Activated CD8-positive, alpha-beta memory T cell treated with anti-CD3 and anti-CD28 coated beads, Interleukin-2, amount 10 ng/mL, durations not matched to agents 7 days and 5 days (primary cell): Measurements from ENCODE around the gene KCNG3. TPM values are rescaled to one million over a fixed set of nuclear protein-coding genes. Genes with fewer than 3 reads are reported as not detected.
A peak's percentile ranks its signal among the peaks of the same experiment; 100 is the strongest.

Experiments
- ATAC-seq: fragments of 150-1000 bp; cut with Tn5 transposase; one replicate; pipeline ENCODE4 v1.10.0; 2021; ENCODE audit warnings: moderate library complexity
- CTCF ChIA-PET: fragments of 350-600 bp; sonication (Branson Sonifier 250); formaldehyde crosslinking; loops from one replicate; lab custom pipeline; 2021; ENCODE audit warnings: antibody characterized with exemption; lab: Charles Lee
- DNase-seq: peaks from one replicate; pipeline ENCODE4 v3.0.0-alpha.2; 2020
- H3K27ac Mint-ChIP-seq: one replicate; pipeline ENCODE4 v1.8.0; 2021; ENCODE audit warnings: mild to moderate bottlenecking, mixed read lengths
- H3K27me3 Mint-ChIP-seq: one replicate; pipeline ENCODE4 v1.8.0; 2021; ENCODE audit warnings: mixed read lengths
- H3K36me3 Mint-ChIP-seq: one replicate; pipeline ENCODE4 v1.8.0; 2021; ENCODE audit warnings: mild to moderate bottlenecking, mixed read lengths
- H3K4me1 Mint-ChIP-seq: one replicate; pipeline ENCODE4 v1.8.0; 2021; ENCODE audit warnings: mixed read lengths
- H3K4me3 Mint-ChIP-seq: one replicate; pipeline ENCODE4 v1.8.0; 2021; ENCODE audit warnings: mild to moderate bottlenecking, moderate library complexity, mixed read lengths
- H3K9me3 Mint-ChIP-seq: one replicate; pipeline ENCODE4 v1.8.0; 2022; ENCODE audit warnings: low read depth, mixed read lengths
- total RNA-seq, 2 experiments: library from RNA; stranded (reverse); gene quantifications; one replicate each; pipeline ENCODE4 v1.2.3, GENCODE V29; 2021

The KCNG3 gene
- total RNA-seq, 2 experiments from 2014 or later, result not detected

DNA sequence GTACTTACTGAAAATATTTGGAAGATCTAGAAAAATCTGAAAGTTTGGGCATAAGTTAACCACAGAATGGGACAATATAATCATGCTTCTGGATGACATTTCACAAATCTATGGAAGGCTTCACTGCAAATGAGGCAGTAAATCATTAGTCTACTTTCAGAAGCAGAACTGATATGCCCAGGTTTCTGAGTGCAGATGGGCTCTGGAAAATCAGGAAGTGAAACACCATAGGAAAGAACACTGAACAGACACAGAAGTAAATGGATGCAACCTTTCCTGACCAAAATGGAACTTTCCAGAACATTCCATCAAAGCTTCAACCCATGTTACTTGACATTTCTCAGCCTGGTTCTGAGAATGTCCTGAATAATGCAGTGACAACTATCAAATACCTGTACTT, 55.1 kb downstream of the KCNG3 start:
- no peaks in the 10 kb centered on the region for H3K36me3 Mint-ChIP-seq
- DNase-seq (no peak), ATAC-seq (no peak)
- peaks cover 51% of the 10 kb centered on the region for H3K27me3 Mint-ChIP-seq
- H3K9me3 Mint-ChIP-seq, result no peaks in the 10 kb centered on the region
- no peaks in the 10 kb centered on the region for H3K4me1 Mint-ChIP-seq
- H3K4me3 Mint-ChIP-seq, result no peak overlapping the region
- CTCF ChIA-PET, result no interaction called here
- no peak overlapping the region for H3K27ac Mint-ChIP-seq

DNA sequence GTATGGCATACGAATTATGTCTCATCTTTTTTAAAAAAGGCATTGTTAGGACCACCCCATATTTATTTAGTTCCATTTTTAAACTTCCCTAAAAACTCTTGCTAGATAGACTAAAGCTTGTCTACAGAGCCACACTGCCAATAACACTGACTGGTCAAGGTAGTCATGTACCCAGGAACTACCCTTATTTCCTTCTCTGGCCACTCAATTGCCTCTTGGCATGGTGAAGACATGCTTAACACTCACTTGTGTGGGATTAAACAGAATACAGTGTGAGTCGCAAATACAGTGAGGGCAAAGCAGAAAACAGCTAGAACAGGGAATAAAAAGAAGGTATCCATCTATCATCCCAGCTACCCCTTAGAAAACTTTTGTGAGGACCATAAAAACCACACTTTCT, 57.4 kb downstream of the KCNG3 start:
- no peaks in the 10 kb centered on the region for H3K36me3 Mint-ChIP-seq
- no peaks in the 10 kb centered on the region for H3K4me1 Mint-ChIP-seq
- no peaks in the 10 kb centered on the region for H3K9me3 Mint-ChIP-seq
- CTCF ChIA-PET, result interaction anchor here (0.8 to 1.2 kb wide), 2 partner anchors 12 to 22 kb away, joined by 3 read pairs; no protein-coding TSS in a partner anchor
- ATAC-seq (no peak), DNase-seq (no peak)
- H3K27me3 Mint-ChIP-seq, result peaks cover 50% of the 10 kb centered on the region
- H3K4me3 Mint-ChIP-seq, result no peak overlapping the region
- H3K27ac Mint-ChIP-seq, result no peak overlapping the region

DNA sequence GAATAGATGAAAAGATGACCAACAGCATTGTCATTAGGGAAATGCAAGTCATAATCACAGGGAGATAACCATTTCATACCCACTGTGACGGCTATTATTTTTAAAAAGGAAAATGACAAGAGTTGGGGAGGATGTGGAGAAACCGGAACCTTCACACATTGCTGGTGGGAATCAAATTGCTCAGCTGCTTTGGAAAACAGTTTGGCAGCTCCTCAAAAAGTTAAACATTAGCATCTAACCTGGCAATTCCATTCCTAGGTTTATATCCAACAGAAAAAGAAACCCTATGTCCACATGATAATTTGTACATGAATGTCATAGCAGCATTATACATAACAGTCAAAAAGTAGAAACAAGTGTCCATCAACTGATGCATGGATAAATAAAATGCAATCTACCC, 58.2 kb downstream of the KCNG3 start:
- ATAC-seq, result no peak
- Mint-ChIP-seq H3K4me3 (no peak overlapping the region), H3K27ac (no peak overlapping the region), H3K9me3 (no peaks in the 10 kb centered on the region), H3K36me3 (no peaks in the 10 kb centered on the region), H3K27me3 (peaks cover 45% of the 10 kb centered on the region), H3K4me1 (no peaks in the 10 kb centered on the region)
- CTCF ChIA-PET, result interaction anchor here (0.8 to 1.2 kb wide), 2 partner anchors 12 to 21 kb away, joined by 3 read pairs; no protein-coding TSS in a partner anchor
- DNase-seq, result no peak

DNA sequence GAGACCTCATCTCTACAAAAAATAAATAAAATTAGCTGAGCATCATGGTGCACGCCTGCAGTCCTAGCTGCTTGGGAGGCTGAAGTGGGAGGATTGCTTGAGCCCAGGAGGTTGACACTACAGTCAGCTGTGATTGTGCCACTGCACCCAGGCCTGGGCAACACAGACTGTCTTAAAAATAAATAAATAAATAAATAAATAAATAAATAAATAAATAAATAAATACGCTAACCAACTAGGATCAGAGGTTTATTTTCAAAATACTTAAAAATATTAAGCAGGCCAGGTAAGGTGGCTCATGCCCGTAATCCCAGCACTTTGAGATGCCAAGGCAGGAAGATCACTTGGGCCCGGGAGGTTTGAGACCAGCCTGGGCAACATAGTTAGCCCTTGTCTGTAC, 63.6 kb downstream of the KCNG3 start:
- no peaks in the 10 kb centered on the region for H3K36me3 Mint-ChIP-seq
- no peak overlapping the region for H3K4me3 Mint-ChIP-seq
- CTCF ChIA-PET, result interaction anchor here (0.9 kb wide), 1 partner anchor 8 kb away, joined by 3 read pairs; no protein-coding TSS in a partner anchor
- H3K4me1 Mint-ChIP-seq, result no peaks in the 10 kb centered on the region
- no peak overlapping the region for H3K27ac Mint-ChIP-seq
- DNase-seq, result no peak
- no peak for ATAC-seq
- peaks cover 30% of the 10 kb centered on the region for H3K27me3 Mint-ChIP-seq
- H3K9me3 Mint-ChIP-seq, result no peaks in the 10 kb centered on the region

DNA sequence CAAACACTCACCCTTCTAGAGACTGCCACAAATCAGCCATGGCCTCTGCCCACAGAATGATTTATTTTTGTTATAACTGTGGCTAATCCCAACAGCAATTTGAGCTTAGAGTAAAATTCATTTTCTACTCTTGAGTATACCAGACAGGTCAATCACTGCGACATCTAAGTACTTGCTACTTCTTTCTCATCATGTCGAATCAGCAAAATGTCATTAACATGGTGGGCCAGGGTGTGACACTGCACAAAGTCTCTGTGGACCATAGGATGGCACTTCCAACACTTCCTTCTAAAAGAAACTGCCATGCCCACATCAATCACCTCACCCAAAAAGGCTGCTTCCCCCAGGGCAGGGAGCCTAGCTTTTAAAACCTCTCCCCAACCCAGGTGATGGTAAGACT, 64.4 kb downstream of the KCNG3 start:
- no peak for ATAC-seq
- no peak overlapping the region for H3K27ac Mint-ChIP-seq
- CTCF ChIA-PET, result no interaction called here
- no peak for DNase-seq
- H3K9me3 Mint-ChIP-seq, result no peaks in the 10 kb centered on the region
- peaks cover 25% of the 10 kb centered on the region for H3K27me3 Mint-ChIP-seq
- H3K4me1 Mint-ChIP-seq, result no peaks in the 10 kb centered on the region
- H3K4me3 Mint-ChIP-seq, result no peak overlapping the region
- no peaks in the 10 kb centered on the region for H3K36me3 Mint-ChIP-seq

DNA sequence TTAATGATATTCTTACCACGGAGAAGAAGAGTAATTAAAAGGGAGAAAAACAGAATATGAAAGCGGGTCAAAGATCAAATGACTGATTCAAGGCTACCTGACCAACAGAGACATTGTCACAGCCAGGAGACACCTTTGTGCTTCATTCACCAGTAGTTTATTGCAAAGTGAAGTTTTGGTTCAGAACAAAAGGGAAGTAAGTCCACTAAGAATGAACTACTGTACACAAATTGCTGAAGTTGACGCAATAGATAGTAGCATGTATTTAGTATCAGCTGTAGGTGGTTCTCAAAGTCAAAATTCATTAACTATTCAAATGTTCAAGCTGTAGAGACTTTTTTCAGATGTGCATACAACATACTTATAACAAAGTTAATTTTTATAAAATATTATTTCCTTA, 68.1 kb downstream of the KCNG3 start:
- H3K9me3 Mint-ChIP-seq, result no peaks in the 10 kb centered on the region
- no peak overlapping the region for H3K27ac Mint-ChIP-seq
- CTCF ChIA-PET, result no interaction called here
- H3K4me1 Mint-ChIP-seq, result peaks cover 8% of the 10 kb centered on the region
- DNase-seq, result no peak
- H3K27me3 Mint-ChIP-seq, result peaks cover 18% of the 10 kb centered on the region
- H3K36me3 Mint-ChIP-seq, result no peaks in the 10 kb centered on the region
- no peak for ATAC-seq
- H3K4me3 Mint-ChIP-seq, result no peak overlapping the region

DNA sequence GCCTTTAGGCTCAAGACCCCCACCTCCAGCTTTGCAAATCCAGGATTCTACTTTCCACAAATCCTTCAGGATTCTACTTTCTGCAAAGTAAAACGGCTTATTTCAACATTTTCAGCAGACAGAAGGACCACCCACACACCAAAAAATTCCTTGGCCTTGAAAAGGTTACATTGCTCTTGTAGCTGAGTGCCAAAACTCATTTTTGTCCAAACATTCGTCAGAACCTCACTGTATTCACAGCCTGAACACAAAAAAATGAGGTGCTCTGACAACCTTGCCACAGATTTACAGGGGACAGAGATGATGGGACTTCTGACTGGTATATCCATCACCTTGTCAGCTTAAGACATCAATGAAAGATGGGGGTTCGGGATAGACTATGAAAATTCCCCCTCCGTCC, 69.7 kb downstream of the KCNG3 start:
- Mint-ChIP-seq H3K36me3 (no peaks in the 10 kb centered on the region), H3K4me1 (peaks cover 12% of the 10 kb centered on the region), H3K4me3 (no peak overlapping the region), H3K9me3 (no peaks in the 10 kb centered on the region), H3K27me3 (peaks cover 18% of the 10 kb centered on the region), H3K27ac (no peak overlapping the region)
- CTCF ChIA-PET, result interaction anchor here (1.0 kb wide), 1 partner anchor 12 kb away, joined by 3 read pairs; no protein-coding TSS in a partner anchor
- DNase-seq (no peak), ATAC-seq (no peak)

DNA sequence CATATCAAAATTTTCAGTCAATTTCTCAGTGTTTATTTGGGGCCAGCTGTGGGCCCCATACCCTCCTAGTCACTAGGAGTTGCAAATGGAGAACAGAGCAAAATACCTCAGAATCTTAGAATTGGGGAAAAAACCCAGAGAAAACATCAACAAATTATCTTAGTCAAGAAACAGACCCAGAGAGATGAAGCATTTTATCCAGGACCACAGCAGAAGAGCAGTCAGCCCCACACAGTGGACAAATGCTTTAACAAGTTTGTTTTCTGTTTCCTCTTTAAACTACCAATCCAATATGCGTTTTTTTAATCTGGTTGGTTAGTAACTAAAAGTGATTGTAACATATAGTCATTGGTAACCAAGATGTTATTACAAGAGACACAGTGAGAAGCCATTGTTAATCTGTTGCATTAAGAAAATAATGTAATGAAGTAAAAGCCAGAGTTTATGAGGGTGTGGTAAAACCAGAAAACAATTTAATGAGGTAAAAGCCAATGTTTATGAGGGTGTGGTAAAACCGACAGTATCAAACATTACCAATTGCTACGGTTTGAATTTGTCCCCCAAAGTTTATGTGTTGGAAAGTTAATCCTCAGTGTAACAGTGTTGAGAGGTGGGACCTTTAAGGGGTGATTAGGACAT, 72.1 kb downstream of the KCNG3 start:
- ATAC-seq, result no peak
- DNase-seq, result no peak
- CTCF ChIA-PET, result interaction anchor here (1.5 kb wide), 1 partner anchor 9 kb away, joined by 3 read pairs; no protein-coding TSS in a partner anchor
- Mint-ChIP-seq H3K27me3 (peaks cover 15% of the 10 kb centered on the region), H3K9me3 (no peaks in the 10 kb centered on the region), H3K36me3 (no peaks in the 10 kb centered on the region), H3K4me3 (no peak overlapping the region), H3K27ac (no peak overlapping the region), H3K4me1 (peaks cover 16% of the 10 kb centered on the region)

DNA sequence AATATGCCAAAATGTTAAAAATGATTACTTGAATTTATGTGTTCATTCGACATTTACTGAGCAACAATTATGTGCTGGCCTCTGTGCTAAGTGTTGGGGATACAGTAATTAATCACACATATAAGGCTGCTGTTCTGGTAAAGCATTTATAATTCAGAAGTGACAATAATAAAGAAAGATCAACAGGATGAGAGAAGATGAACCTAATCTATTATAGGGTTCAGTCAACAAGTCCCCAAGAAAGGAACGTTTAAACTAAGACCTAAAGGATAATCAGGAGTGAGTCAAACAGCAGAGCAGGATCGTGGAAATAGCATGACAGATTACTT, 72.7 kb downstream of the KCNG3 start:
- no peaks in the 10 kb centered on the region for H3K36me3 Mint-ChIP-seq
- H3K27me3 Mint-ChIP-seq, result peaks cover 9% of the 10 kb centered on the region
- peaks cover 16% of the 10 kb centered on the region for H3K4me1 Mint-ChIP-seq
- H3K9me3 Mint-ChIP-seq, result no peaks in the 10 kb centered on the region
- no peak overlapping the region for H3K27ac Mint-ChIP-seq
- DNase-seq (no peak), ATAC-seq (peak; percentile 9)
- no peak overlapping the region for H3K4me3 Mint-ChIP-seq
- CTCF ChIA-PET, result interaction anchor here (1.5 kb wide), 1 partner anchor 9 kb away, joined by 3 read pairs; no protein-coding TSS in a partner anchor

DNA sequence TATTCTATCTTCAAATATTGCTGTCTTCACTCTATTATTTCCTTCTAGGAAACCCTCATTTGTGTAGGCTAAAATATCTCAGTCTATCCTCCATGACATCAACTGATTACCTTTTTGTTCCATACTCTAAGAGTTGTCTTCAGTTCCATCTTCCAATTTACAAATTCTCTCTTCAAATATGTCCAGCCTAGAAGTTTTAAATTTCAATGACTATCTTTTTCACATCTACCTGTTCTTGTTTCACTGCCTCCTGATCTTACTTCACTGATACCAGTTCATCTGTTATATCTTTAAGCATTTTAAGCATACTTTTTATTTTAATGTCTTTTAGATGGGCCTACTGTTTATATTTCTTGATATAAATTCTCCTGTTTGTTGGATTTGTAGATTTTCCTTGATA, 79.1 kb downstream of the KCNG3 start:
- H3K4me3 Mint-ChIP-seq, result no peak overlapping the region
- peaks cover 5% of the 10 kb centered on the region for H3K4me1 Mint-ChIP-seq
- CTCF ChIA-PET, result interaction anchor here (0.6 to 1.2 kb wide), 2 partner anchors 22 to 314 kb away, joined by 3 read pairs; no protein-coding TSS in a partner anchor
- peaks cover 3% of the 10 kb centered on the region for H3K36me3 Mint-ChIP-seq
- H3K9me3 Mint-ChIP-seq, result peaks cover 12% of the 10 kb centered on the region
- DNase-seq, result no peak
- H3K27me3 Mint-ChIP-seq, result peaks cover 2% of the 10 kb centered on the region
- ATAC-seq, result no peak
- H3K27ac Mint-ChIP-seq, result no peak overlapping the region

DNA sequence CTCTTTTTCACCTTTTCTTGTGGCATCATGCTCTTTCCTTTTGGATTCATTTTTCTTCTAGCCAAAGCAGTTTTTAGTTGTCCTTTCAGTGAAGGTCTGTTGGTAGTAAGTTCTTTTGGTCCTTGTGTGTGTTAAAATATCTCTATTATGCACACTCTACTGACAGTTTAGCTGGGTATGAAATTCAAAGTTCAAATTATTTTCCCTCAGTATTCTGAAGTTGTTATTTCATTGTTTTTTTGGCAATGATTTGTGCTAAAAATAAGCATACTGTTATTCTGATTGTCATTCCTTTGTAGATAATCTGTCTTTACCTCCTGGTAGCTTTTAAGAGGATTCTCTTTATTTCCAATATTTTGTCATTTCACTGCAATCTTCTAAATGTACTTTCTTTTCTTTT, 79.6 kb downstream of the KCNG3 start:
- CTCF ChIA-PET, result interaction anchor here (0.6 to 1.2 kb wide), 2 partner anchors 22 to 314 kb away, joined by 3 read pairs; no protein-coding TSS in a partner anchor
- ATAC-seq (no peak), DNase-seq (no peak)
- H3K36me3 Mint-ChIP-seq, result peaks cover 3% of the 10 kb centered on the region
- H3K4me3 Mint-ChIP-seq, result no peak overlapping the region
- peaks cover 2% of the 10 kb centered on the region for H3K27me3 Mint-ChIP-seq
- peaks cover 3% of the 10 kb centered on the region for H3K4me1 Mint-ChIP-seq
- H3K9me3 Mint-ChIP-seq, result peaks cover 12% of the 10 kb centered on the region
- no peak overlapping the region for H3K27ac Mint-ChIP-seq

DNA sequence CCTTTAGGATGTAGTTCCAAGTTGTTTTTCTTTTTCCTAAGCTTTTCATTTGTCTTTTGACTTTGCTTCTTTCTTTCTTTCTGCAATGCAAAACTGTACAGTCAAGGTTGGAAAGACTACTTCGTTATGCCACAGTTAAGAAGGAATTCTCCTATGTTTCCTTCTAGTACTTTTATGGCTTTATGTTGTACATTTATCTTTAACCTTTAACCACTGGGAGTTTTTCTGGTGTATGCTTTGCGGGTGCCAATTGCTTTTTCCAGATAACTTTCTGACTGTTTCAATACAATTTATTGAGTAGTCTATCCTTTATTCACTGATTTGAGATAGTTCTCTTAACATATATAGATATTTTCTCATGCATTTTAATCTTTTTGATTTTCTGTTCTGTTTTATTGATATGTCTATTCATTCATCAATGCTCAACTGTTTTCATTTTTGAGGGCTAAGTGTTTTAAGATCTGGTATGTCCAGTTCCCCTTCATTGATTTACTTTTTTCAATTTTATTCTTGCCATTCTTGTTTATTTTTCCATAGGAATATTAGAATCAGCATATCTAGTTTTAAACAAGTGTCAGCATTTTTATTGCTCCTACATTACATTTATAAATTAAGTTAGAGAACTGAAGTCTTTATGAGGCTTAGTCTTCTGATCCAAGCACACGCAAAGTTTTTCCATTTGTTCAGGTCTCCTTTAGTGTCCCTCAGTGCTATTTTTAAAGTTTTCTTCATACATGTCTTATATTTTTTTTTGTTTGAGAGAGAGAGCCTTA, 82.9 kb downstream of the KCNG3 start:
- Mint-ChIP-seq H3K27ac (no peak overlapping the region), H3K27me3 (peaks cover 2% of the 10 kb centered on the region), H3K4me3 (no peak overlapping the region), H3K9me3 (peaks cover 12% of the 10 kb centered on the region), H3K4me1 (no peaks in the 10 kb centered on the region), H3K36me3 (peaks cover 3% of the 10 kb centered on the region)
- ATAC-seq, result no peak
- CTCF ChIA-PET, result no interaction called here
- no peak for DNase-seq

DNA sequence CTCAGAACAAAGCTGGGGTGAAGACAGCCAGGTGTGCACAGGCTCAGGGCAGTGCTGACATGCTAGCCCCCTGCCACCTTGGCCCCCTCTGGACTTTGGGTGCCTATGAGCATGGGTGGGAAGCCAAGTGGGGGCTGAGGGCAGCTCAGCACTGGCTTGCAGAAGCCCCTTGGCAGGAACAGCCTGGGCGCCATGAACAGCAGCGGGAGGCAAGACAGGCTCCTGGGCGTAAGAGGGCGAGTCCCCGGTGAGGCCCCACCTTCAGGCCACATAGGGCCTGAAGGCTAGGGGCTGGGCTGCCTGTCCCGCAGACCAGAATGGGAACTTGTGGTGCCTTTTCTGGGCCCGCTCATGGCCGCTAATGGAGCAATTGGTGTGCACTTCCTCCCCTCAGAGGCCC, 85.8 kb downstream of the KCNG3 start:
- no peak overlapping the region for H3K27ac Mint-ChIP-seq
- H3K4me1 Mint-ChIP-seq, result no peaks in the 10 kb centered on the region
- H3K4me3 Mint-ChIP-seq, result no peak overlapping the region
- CTCF ChIA-PET, result no interaction called here
- peaks cover 2% of the 10 kb centered on the region for H3K27me3 Mint-ChIP-seq
- H3K9me3 Mint-ChIP-seq, result no peaks in the 10 kb centered on the region
- H3K36me3 Mint-ChIP-seq, result no peaks in the 10 kb centered on the region
- no peak for DNase-seq
- no peak for ATAC-seq

DNA sequence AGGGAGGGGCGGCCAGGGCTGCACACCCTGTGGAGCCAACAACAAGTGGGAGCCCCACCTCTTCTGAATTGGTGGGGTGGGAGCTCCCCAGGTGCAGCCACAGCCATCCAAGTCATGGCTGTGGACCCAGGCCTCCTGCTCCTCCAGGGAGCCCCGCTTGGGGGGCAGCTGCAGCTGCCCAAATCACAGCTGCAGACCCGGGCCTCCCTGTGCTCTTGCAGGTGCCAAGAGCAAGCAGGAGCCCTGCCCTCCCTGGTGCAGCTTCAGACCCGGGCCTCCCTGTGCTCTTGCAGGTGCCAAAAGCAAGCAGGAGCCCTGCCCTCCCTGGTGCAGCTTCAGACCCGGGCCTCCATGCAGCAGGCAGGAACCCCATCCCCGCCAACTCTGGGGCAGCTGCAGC, 86.3 kb downstream of the KCNG3 start:
- Mint-ChIP-seq H3K4me1 (no peaks in the 10 kb centered on the region), H3K4me3 (no peak overlapping the region), H3K27me3 (peaks cover 2% of the 10 kb centered on the region), H3K27ac (no peak overlapping the region), H3K36me3 (no peaks in the 10 kb centered on the region), H3K9me3 (no peaks in the 10 kb centered on the region)
- CTCF ChIA-PET, result no interaction called here
- DNase-seq (no peak), ATAC-seq (no peak)
